PC-3 (cell line): ENCODE results near the gene NR2C1. TPM values are rescaled to one million over a fixed set of nuclear protein-coding genes. Genes with fewer than 3 reads are reported as not detected.
A peak's percentile ranks its signal among the peaks of the same experiment; 100 is the strongest.

ENCODE experiments used
- ATAC-seq: fragments of 200-7000 bp; cut with Tn5 transposase; 2 replicates; pipeline ENCODE4 v1.9.1; 2020; ENCODE audit warnings: mild to moderate bottlenecking, moderate library complexity
- BruUV-seq: library from RNA; stranded (reverse); fragments of 400-500 nt; replicated peaks from 2 replicates; lab custom pipeline; 2021; lab: Mats Ljungman, UMichigan
- CTCF ChIA-PET: fragments of 300-600 bp; sonication (Branson Sonifier 250); formaldehyde crosslinking; loops from one replicate; lab custom pipeline; 2022; ENCODE audit warnings: antibody characterized with exemption; lab: Charles Lee
- POLR2A ChIA-PET: fragments of 300-600 bp; sonication (Branson Sonifier 250); formaldehyde crosslinking; loops from one replicate; lab custom pipeline; 2022; ENCODE audit warnings: antibody characterized with exemption; ENCODE audit not compliant: unreplicated experiment; lab: Charles Lee
- DNase-seq: peaks from one replicate; pipeline ENCODE4 v3.0.0-alpha.2; 2015
- H2AFZ ChIP-seq: fragments of 300-600 bp; sonication (generic); 2 replicates; pipeline ENCODE4 v1.6.0; 2016; ENCODE audit warnings: antibody characterized with exemption, low read length
- H3F3A ChIP-seq: fragments of 300-600 bp; sonication (generic); one replicate; pipeline ENCODE4 v1.6.0; 2017; ENCODE audit warnings: antibody characterized with exemption, low read length, control low read depth, mild to moderate bottlenecking; ENCODE audit not compliant: unreplicated experiment
- H3K27ac ChIP-seq: fragments of 300-600 bp; sonication (generic); 2 replicates; pipeline ENCODE4 v1.5.1; 2016; ENCODE audit warnings: mild to moderate bottlenecking, low read length
- H3K27me3 ChIP-seq: fragments of 300-600 bp; sonication (generic); 2 replicates; pipeline ENCODE4 v1.6.1; 2016; ENCODE audit warnings: low read length, mixed read lengths
- H3K36me3 ChIP-seq: fragments of 300-600 bp; sonication (generic); 2 replicates; pipeline ENCODE4 v1.6.1; 2016; ENCODE audit warnings: low read depth, mixed run types, low read length, mixed read lengths
- H3K4me1 ChIP-seq: fragments of 300-600 bp; sonication (generic); 2 replicates; pipeline ENCODE4 v1.5.1; 2016; ENCODE audit warnings: low read length; ENCODE audit not compliant: insufficient read depth
- H3K4me2 ChIP-seq: fragments of 300-600 bp; sonication (generic); 2 replicates; pipeline ENCODE4 v1.6.0; 2016; ENCODE audit warnings: low read length
- H3K4me3 ChIP-seq: fragments of 300-600 bp; sonication (generic); 2 replicates; pipeline ENCODE4 v1.5.1; 2016; ENCODE audit warnings: mild to moderate bottlenecking, low read length, mixed read lengths
- H3K79me2 ChIP-seq: fragments of 300-600 bp; sonication (generic); 2 replicates; pipeline ENCODE4 v1.6.1; 2017; ENCODE audit warnings: low read length, mixed read lengths
- H3K9ac ChIP-seq: fragments of 300-600 bp; sonication (generic); 2 replicates; pipeline ENCODE4 v1.6.0; 2016; ENCODE audit warnings: mild to moderate bottlenecking, low read length
- H3K9me2 ChIP-seq: fragments of 300-600 bp; sonication (generic); replicated peaks from 2 replicates; pipeline ENCODE4 v1.6.1; 2016; ENCODE audit warnings: mixed run types, low read length, mixed read lengths
- H3K9me3 ChIP-seq: fragments of 300-600 bp; sonication (generic); 2 replicates; pipeline ENCODE4 v1.6.1; 2016; ENCODE audit warnings: low read length, mixed read lengths
- H4K20me1 ChIP-seq: fragments of 300-600 bp; sonication (generic); 2 replicates; pipeline ENCODE4 v1.6.1; 2016; ENCODE audit warnings: low read length, mixed read lengths
- EZH2 ChIP-seq: fragments of 300-600 bp; sonication (generic); IDR thresholded peaks from one replicate; pipeline ENCODE4 v1.6.1; 2017; ENCODE audit warnings: antibody characterized with exemption, mild to moderate bottlenecking, low read length; ENCODE audit not compliant: unreplicated experiment
- EZH2phosphoT487 ChIP-seq: fragments of 300-600 bp; sonication (generic); IDR thresholded peaks from 2 replicates; pipeline ENCODE4 v1.6.1; 2018; ENCODE audit warnings: mild to moderate bottlenecking, antibody characterized with exemption, low read length, borderline replicate concordance
- intact Hi-C: fragments of 100-400 bp; cut with micrococcal nuclease; formaldehyde crosslinking; loops from 2 replicates; pipeline ENCODE4 v1.9.0; 2023
- total RNA-seq: library from RNA; depleted of rRNA; stranded (reverse); fragments of >200 nt; gene quantifications from 2 replicates; pipeline ENCODE4 v1.2.3, GENCODE V29; 2014
- TF ChIP-seq, protein P1 (sequence below): fragments of 300-600 bp; sonication (generic); conservative IDR thresholded peaks from 2 replicates; pipeline ENCODE4 v1.5.1; 2017; ENCODE audit warnings: antibody characterized with exemption, low read depth, mild to moderate bottlenecking, low read length

The NR2C1 gene
- total RNA-seq, 1 experiment from 2014 or later, result 43.7 TPM

DNA sequence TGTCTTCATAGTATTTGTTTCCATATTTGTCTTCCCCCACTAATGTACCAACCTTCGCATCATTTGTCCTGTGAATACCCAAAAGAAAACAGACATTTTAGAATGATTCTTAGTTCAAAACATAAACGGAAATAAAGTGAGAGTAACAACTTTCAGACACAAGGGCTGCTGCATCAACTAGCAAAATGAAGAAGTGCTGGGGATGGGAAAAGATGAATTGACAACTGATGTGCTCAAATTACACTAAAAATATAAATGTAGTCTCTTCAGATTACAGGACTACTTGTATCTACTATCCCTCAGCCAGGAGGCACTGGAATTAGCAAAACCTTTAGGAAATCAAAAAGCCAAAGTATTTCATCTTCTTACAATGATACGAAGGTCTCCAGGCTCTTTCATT is 70.7 kb downstream of the NR2C1 start:
- TF ChIP-seq EZH2 (no peak), EZH2phosphoT487 (no peak)
- TF ChIP-seq, protein P1, sequence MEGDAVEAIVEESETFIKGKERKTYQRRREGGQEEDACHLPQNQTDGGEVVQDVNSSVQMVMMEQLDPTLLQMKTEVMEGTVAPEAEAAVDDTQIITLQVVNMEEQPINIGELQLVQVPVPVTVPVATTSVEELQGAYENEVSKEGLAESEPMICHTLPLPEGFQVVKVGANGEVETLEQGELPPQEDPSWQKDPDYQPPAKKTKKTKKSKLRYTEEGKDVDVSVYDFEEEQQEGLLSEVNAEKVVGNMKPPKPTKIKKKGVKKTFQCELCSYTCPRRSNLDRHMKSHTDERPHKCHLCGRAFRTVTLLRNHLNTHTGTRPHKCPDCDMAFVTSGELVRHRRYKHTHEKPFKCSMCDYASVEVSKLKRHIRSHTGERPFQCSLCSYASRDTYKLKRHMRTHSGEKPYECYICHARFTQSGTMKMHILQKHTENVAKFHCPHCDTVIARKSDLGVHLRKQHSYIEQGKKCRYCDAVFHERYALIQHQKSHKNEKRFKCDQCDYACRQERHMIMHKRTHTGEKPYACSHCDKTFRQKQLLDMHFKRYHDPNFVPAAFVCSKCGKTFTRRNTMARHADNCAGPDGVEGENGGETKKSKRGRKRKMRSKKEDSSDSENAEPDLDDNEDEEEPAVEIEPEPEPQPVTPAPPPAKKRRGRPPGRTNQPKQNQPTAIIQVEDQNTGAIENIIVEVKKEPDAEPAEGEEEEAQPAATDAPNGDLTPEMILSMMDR, result no peak
- H3K9me2 ChIP-seq, result no peaks in the 10 kb centered on the region
- H3K4me1 ChIP-seq, result peaks cover 4% of the 10 kb centered on the region; the same call in 1 of the 2 replicates
- 0 out of 2 replicates have a peak, but pooled peaks have one; percentile 5 for ATAC-seq
- no TSS peak for BruUV-seq
- H3K9ac ChIP-seq, result peak overlapping the region; percentile 88
- DNase-seq, result no peak
- peak overlapping the region; percentile 88 for H3K4me3 ChIP-seq
- peaks cover 56% of the 10 kb centered on the region for H3K79me2 ChIP-seq
- POLR2A ChIA-PET, result no interaction called here
- 0 out of 2 replicates have a peak, but pooled peaks cover 3% of the 10 kb centered on the region for H4K20me1 ChIP-seq
- no peaks in the 10 kb centered on the region for H3F3A ChIP-seq
- peak overlapping the region; percentile 77 for H2AFZ ChIP-seq
- CTCF ChIA-PET, result no interaction called here
- H3K4me2 ChIP-seq, result peak overlapping the region; percentile 82
- peaks cover 1% of the 10 kb centered on the region; the same call in 1 of the 2 replicates for H3K9me3 ChIP-seq
- no peaks in the 10 kb centered on the region for H3K27me3 ChIP-seq
- H3K36me3 ChIP-seq, result peaks cover 5% of the 10 kb centered on the region; the same call in 1 of the 2 replicates
- no peak overlapping the region for H3K27ac ChIP-seq
- intact Hi-C loops, result loop anchor here (5.0 kb wide), 1 partner anchor 470 kb away; the partner anchor contains the start of gene METAP2

DNA sequence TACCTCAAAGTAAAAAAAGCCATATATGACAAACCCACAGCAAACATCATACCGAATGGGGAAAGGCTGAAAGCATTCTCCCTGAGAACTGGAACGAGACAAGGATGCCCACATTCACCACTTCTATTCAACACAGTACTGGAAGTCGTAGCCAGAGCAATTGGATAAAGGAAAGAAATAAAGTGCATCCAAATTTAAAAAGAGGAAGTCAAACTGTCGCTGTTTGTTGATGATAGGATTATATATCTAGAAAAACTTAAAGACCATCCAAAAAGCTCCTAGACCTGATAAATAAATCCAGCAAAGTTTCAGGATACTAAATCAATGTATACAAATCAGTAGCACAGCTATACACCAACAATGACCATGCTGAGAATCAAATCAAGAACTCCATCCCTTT is 75.1 kb downstream of the NR2C1 start:
- CTCF ChIA-PET, result no interaction called here

DNA sequence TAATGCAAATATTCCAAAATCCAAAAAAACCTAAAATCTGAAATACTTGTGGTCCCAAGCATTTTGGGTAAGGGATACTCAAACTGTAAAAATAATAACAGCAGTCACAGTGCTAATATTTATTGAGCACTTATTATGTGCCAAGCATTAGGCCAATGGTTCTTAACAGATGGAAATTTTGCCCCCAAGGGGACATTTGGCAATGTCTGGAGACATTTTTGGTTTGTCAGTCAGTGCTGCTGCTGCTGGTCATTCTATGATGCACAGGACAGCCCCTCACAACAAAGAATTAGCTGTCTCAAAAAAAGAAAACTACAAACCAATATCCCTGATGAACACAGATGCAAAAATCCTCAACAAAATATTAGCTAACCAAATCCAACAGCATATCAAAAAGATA is 75.7 kb downstream of the NR2C1 start:
- Histone ChIP-seq H3K4me2 (no peak overlapping the region), H3K4me1 (peaks cover 17% of the 10 kb centered on the region), H4K20me1 (peaks cover 11% of the 10 kb centered on the region; the same call in 1 of the 2 replicates), H3K9ac (no peak overlapping the region), H3K4me3 (no peak overlapping the region), H3K9me2 (no peaks in the 10 kb centered on the region), H3K27me3 (no peaks in the 10 kb centered on the region), H3F3A (no peaks in the 10 kb centered on the region), H2AFZ (no peak overlapping the region), H3K9me3 (no peaks in the 10 kb centered on the region), H3K79me2 (peaks cover 72% of the 10 kb centered on the region), H3K36me3 (peaks cover 9% of the 10 kb centered on the region; the same call in 1 of the 2 replicates), H3K27ac (no peak overlapping the region)
- ATAC-seq (no peak), DNase-seq (no peak)
- ChIA-PET CTCF (no interaction called here), POLR2A (no interaction called here)
- intact Hi-C loops, result no loop called here
- BruUV-seq, result no TSS peak
- TF ChIP-seq, protein P1, result no peak
- TF ChIP-seq EZH2phosphoT487, result no peak
- TF ChIP-seq EZH2, result no peak

More for the DNA sequence above, 75.1 kb downstream of the NR2C1 start:
- no peak overlapping the region for H3K4me2 ChIP-seq
- no peak overlapping the region for H3K4me3 ChIP-seq
- H3K79me2 ChIP-seq, result peaks cover 78% of the 10 kb centered on the region
- H3K9me3 ChIP-seq, result no peaks in the 10 kb centered on the region
- DNase-seq (no peak), ATAC-seq (no peak)
- TF ChIP-seq EZH2 (no peak), EZH2phosphoT487 (no peak)
- TF ChIP-seq, protein P1, result no peak
- H3K4me1 ChIP-seq, result peaks cover 17% of the 10 kb centered on the region
- POLR2A ChIA-PET, result no interaction called here
- no peak overlapping the region for H3K27ac ChIP-seq
- peaks cover 5% of the 10 kb centered on the region; the same call in 1 of the 2 replicates for H3K36me3 ChIP-seq
- H4K20me1 ChIP-seq, result peaks cover 11% of the 10 kb centered on the region; the same call in 1 of the 2 replicates
- no peaks in the 10 kb centered on the region for H3K27me3 ChIP-seq
- H3F3A ChIP-seq, result no peaks in the 10 kb centered on the region
- no peak overlapping the region for H3K9ac ChIP-seq
- H3K9me2 ChIP-seq, result no peaks in the 10 kb centered on the region
- H2AFZ ChIP-seq, result no peak overlapping the region
- intact Hi-C loops, result no loop called here
- BruUV-seq, result no TSS peak
